GM12878 (cell line): Measurements from ENCODE around the gene ESR2. TPM values are rescaled to one million over a fixed set of nuclear protein-coding genes. Genes with fewer than 3 reads are reported as not detected.
A peak's percentile ranks its signal among the peaks of the same experiment; 100 is the strongest.

Experiments used
- ASH2L ChIP-seq: fragments of 300-600, 200-600 bp; sonication (generic); IDR thresholded peaks from 2 replicates; pipeline ENCODE4 v1.6.1; 2017; ENCODE audit warnings: low read depth, mild to moderate bottlenecking, borderline replicate concordance
- CHD1 ChIP-seq: IDR thresholded peaks from 2 replicates; pipeline ENCODE4 v1.6.1; 2012; ENCODE audit warnings: low read depth, low read length, improper control_type of control experiment
- MTA2 ChIP-seq: fragments of 450-650 bp; IDR thresholded peaks from 2 replicates; pipeline ENCODE4 v1.6.1; 2016; ENCODE audit warnings: low read depth, mild to moderate bottlenecking, moderate library complexity
- NFXL1 ChIP-seq: fragments of 450-650 bp; IDR thresholded peaks from 2 replicates; pipeline ENCODE4 v1.6.1; 2017; ENCODE audit warnings: antibody characterized with exemption, mild to moderate bottlenecking, borderline replicate concordance
- NRF1 ChIP-seq: conservative IDR thresholded peaks from 2 replicates; pipeline ENCODE4 v1.6.1; 2011; ENCODE audit warnings: mild to moderate bottlenecking, low read depth, low read length, improper control_type of control experiment
- PAX5 ChIP-seq: IDR thresholded peaks from 2 replicates; pipeline ENCODE4 v1.6.1; 2011; ENCODE audit warnings: low read depth, low read length, borderline replicate concordance
- PML ChIP-seq: IDR thresholded peaks from 2 replicates; pipeline ENCODE4 v1.6.1; 2012; ENCODE audit warnings: low read length, inconsistent platforms
- RAD21 ChIP-seq: IDR thresholded peaks from 2 replicates; pipeline ENCODE4 v1.6.1; 2011; ENCODE audit warnings: mild to moderate bottlenecking, low read depth, low read length, moderate library complexity; ENCODE audit not compliant: insufficient read depth
- SPI1 ChIP-seq: IDR thresholded peaks from 2 replicates; pipeline ENCODE4 v1.6.1; 2011; ENCODE audit warnings: low read depth, mild to moderate bottlenecking, low read length, moderate library complexity, borderline replicate concordance; ENCODE audit not compliant: insufficient read depth
- TARDBP ChIP-seq: IDR thresholded peaks from 2 replicates; pipeline ENCODE4 v1.6.1; 2016; ENCODE audit warnings: borderline replicate concordance
- ZNF207 ChIP-seq: fragments of 450-650 bp; IDR thresholded peaks from 2 replicates; pipeline ENCODE4 v1.6.1; 2014; ENCODE audit warnings: antibody characterized with exemption, mild to moderate bottlenecking, borderline replicate concordance
- ZSCAN29 ChIP-seq: fragments of 450-650 bp; IDR thresholded peaks from 2 replicates; pipeline ENCODE4 v1.6.1; 2017; ENCODE audit warnings: mild to moderate bottlenecking, moderate library complexity
- polyA plus RNA-seq, 11 experiments: library from polyadenylated mRNA; depleted of rRNA in 4 of 11; unstranded in 6 of 11; stranded (reverse) in 5 of 11; fragments of >200 nt; fragmentation: Nextera tagmentation in 4 of 11; fragmentation: Illumina TruSeq in 1 of 11; extraction: Ambion mirVana in 4 of 11; extraction: Trizol in 1 of 11; gene quantifications; 1 replicate in 1 of 11; 2 replicates in 10 of 11; pipeline versions ENCODE4 v1.2.1 to v1.2.3, GENCODE V29; 2011 to 2016; ENCODE audit warnings: inconsistent platforms in 2 of 11, missing spikeins in 2 of 11, low read depth in 1 of 11
- total RNA-seq, 4 experiments: library from RNA; depleted of rRNA in 3 of 4; stranded (reverse); fragments of >200 nt in 3 of 4; fragmentation: Illumina TruSeq in 1 of 4; extraction: Trizol in 1 of 4; gene quantifications; 2 replicates each; pipeline versions ENCODE4 v1.2.1 to v1.2.3, GENCODE V29; 2013 to 2021
- TF ChIP-seq, protein P1 (sequence below): IDR thresholded peaks from 2 replicates; pipeline ENCODE4 v1.6.1; 2012; ENCODE audit warnings: low read depth, low read length, improper control_type of control experiment
- TF ChIP-seq, protein P2 (sequence below): fragments of 450-650 bp; IDR thresholded peaks from 2 replicates; pipeline ENCODE4 v1.6.1; 2017; ENCODE audit warnings: mild to moderate bottlenecking, low read depth, inconsistent platforms; ENCODE audit not compliant: poor library complexity, severe bottlenecking
- TF ChIP-seq, protein P3 (sequence below): IDR thresholded peaks from 2 replicates; pipeline ENCODE4 v1.6.1; 2012; ENCODE audit warnings: improper control_type of control experiment, low read depth, low read length; ENCODE audit not compliant: insufficient replicate concordance
- TF ChIP-seq, protein P4 (sequence below): fragments of 450-650 bp; IDR thresholded peaks from 2 replicates; pipeline ENCODE4 v1.6.1; 2016; ENCODE audit warnings: mild to moderate bottlenecking, moderate library complexity, borderline replicate concordance

ESR2 gene
- total and polyA plus RNA-seq, 10 of the 15 experiments (the other 5 are each of a cell fraction or from before 2014, with no cell fraction given): 0.29 to 2.6 (median 0.81) TPM

- no peak for TF ChIP-seq SPI1
- TF ChIP-seq CHD1: no peak
- TF ChIP-seq NRF1: peak; percentile 57
- 0 out of 2 replicates have a peak, but pooled peaks have one; percentile 12 for TF ChIP-seq MTA2
- TF ChIP-seq, protein P1, sequence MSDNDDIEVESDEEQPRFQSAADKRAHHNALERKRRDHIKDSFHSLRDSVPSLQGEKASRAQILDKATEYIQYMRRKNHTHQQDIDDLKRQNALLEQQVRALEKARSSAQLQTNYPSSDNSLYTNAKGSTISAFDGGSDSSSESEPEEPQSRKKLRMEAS: no peak; the same call in 1 of the 2 replicates
- TF ChIP-seq TARDBP: no peak; the same call in 1 of the 2 replicates
- TF ChIP-seq, protein P2, sequence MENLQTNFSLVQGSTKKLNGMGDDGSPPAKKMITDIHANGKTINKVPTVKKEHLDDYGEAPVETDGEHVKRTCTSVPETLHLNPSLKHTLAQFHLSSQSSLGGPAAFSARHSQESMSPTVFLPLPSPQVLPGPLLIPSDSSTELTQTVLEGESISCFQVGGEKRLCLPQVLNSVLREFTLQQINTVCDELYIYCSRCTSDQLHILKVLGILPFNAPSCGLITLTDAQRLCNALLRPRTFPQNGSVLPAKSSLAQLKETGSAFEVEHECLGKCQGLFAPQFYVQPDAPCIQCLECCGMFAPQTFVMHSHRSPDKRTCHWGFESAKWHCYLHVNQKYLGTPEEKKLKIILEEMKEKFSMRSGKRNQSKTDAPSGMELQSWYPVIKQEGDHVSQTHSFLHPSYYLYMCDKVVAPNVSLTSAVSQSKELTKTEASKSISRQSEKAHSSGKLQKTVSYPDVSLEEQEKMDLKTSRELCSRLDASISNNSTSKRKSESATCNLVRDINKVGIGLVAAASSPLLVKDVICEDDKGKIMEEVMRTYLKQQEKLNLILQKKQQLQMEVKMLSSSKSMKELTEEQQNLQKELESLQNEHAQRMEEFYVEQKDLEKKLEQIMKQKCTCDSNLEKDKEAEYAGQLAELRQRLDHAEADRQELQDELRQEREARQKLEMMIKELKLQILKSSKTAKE: no peak
- TF ChIP-seq, protein P3, sequence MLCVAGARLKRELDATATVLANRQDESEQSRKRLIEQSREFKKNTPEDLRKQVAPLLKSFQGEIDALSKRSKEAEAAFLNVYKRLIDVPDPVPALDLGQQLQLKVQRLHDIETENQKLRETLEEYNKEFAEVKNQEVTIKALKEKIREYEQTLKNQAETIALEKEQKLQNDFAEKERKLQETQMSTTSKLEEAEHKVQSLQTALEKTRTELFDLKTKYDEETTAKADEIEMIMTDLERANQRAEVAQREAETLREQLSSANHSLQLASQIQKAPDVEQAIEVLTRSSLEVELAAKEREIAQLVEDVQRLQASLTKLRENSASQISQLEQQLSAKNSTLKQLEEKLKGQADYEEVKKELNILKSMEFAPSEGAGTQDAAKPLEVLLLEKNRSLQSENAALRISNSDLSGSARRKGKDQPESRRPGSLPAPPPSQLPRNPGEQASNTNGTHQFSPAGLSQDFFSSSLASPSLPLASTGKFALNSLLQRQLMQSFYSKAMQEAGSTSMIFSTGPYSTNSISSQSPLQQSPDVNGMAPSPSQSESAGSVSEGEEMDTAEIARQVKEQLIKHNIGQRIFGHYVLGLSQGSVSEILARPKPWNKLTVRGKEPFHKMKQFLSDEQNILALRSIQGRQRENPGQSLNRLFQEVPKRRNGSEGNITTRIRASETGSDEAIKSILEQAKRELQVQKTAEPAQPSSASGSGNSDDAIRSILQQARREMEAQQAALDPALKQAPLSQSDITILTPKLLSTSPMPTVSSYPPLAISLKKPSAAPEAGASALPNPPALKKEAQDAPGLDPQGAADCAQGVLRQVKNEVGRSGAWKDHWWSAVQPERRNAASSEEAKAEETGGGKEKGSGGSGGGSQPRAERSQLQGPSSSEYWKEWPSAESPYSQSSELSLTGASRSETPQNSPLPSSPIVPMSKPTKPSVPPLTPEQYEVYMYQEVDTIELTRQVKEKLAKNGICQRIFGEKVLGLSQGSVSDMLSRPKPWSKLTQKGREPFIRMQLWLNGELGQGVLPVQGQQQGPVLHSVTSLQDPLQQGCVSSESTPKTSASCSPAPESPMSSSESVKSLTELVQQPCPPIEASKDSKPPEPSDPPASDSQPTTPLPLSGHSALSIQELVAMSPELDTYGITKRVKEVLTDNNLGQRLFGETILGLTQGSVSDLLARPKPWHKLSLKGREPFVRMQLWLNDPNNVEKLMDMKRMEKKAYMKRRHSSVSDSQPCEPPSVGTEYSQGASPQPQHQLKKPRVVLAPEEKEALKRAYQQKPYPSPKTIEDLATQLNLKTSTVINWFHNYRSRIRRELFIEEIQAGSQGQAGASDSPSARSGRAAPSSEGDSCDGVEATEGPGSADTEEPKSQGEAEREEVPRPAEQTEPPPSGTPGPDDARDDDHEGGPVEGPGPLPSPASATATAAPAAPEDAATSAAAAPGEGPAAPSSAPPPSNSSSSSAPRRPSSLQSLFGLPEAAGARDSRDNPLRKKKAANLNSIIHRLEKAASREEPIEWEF: no peak
- 0 out of 2 replicates have a peak, but pooled peaks have one; percentile 40 for TF ChIP-seq ZNF207
- TF ChIP-seq PAX5: no peak
- TF ChIP-seq ASH2L: no peak
- TF ChIP-seq RAD21: no peak
- no peak for TF ChIP-seq ZSCAN29
- TF ChIP-seq, protein P4, sequence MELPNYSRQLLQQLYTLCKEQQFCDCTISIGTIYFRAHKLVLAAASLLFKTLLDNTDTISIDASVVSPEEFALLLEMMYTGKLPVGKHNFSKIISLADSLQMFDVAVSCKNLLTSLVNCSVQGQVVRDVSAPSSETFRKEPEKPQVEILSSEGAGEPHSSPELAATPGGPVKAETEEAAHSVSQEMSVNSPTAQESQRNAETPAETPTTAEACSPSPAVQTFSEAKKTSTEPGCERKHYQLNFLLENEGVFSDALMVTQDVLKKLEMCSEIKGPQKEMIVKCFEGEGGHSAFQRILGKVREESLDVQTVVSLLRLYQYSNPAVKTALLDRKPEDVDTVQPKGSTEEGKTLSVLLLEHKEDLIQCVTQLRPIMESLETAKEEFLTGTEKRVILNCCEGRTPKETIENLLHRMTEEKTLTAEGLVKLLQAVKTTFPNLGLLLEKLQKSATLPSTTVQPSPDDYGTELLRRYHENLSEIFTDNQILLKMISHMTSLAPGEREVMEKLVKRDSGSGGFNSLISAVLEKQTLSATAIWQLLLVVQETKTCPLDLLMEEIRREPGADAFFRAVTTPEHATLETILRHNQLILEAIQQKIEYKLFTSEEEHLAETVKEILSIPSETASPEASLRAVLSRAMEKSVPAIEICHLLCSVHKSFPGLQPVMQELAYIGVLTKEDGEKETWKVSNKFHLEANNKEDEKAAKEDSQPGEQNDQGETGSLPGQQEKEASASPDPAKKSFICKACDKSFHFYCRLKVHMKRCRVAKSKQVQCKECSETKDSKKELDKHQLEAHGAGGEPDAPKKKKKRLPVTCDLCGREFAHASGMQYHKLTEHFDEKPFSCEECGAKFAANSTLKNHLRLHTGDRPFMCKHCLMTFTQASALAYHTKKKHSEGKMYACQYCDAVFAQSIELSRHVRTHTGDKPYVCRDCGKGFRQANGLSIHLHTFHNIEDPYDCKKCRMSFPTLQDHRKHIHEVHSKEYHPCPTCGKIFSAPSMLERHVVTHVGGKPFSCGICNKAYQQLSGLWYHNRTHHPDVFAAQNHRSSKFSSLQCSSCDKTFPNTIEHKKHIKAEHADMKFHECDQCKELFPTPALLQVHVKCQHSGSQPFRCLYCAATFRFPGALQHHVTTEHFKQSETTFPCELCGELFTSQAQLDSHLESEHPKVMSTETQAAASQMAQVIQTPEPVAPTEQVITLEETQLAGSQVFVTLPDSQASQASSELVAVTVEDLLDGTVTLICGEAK: peak; percentile 81
- no peak for TF ChIP-seq NFXL1
- TF ChIP-seq PML: peak; percentile 90
These were observed 44.6 kb upstream of the ESR2 start (continued) for GRCh38 chr14:64338616-64339316.
